ENCODE data around the gene PTPN9. TPM values are rescaled to one million over a fixed set of nuclear protein-coding genes. Genes with fewer than 3 reads are reported as not detected.
"Not testable (repeated sequence)": the region's sequence is repeated elsewhere in the genome, so short reads cannot be mapped to it uniquely, and the experiment has no call there.

Gene PTPN9
- total RNA-seq, 4 donors from 2014 or later, result 8.6 to 24.5 (median 13.3) TPM

DNA sequence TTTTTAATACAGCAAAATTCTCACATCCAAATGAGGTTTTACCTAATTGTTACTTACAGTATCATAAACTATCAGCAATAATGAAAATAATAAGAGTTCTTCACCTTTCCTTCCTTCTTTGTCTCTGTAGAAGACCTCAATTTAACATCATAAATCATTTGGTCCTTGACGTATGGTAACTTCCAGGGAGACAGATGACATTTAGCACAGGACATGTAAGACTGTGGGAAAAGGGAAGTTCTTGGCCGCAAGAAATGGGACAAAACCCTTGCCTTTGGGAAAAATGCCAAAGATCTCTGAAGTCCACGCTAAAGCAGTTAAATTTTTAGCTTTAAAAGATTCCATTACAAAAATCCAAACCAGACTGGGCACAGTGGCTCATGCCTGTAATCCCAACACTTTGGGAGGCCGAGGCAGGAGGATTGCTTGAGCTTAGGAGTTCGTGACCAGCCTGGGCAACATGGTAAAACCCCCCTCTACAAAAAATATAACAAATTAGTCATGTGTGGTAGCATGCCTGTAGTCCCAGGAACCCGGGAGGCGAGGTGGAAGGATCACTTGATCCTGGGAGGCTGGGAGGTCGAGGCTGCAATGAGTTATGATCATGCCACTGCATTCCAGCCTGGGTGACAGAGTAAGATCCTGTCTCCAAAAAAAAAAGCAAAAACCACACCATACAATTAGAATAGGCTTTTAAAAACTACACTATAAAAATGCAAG lies 8.8 kb downstream of the PTPN9 start:
- Histone ChIP-seq H3K9me3 (no peaks in the 10 kb centered on the region), H3K36me3 (no peaks in the 10 kb centered on the region), H3K27me3 (no peaks in the 10 kb centered on the region), H3K4me3 (no peak overlapping the region), H3K4me1 (peaks cover 14% of the 10 kb centered on the region), H3K27ac (no peak overlapping the region)
- no peak for TF ChIP-seq EP300 (IDR thresholded peaks at IDR 0.05)
- no peak for TF ChIP-seq POLR2AphosphoS5 (IDR thresholded peaks at IDR 0.05)
- no peak for TF ChIP-seq POLR2A (IDR thresholded peaks at IDR 0.05)
- TF ChIP-seq CTCF (IDR thresholded peaks at IDR 0.05), result no peak
- no peak for DNase-seq (ENCODE audit: low spot score in 2 of 2)
- 76% methylated on average over 8 of the region's 8 CpGs for WGBS

DNA sequence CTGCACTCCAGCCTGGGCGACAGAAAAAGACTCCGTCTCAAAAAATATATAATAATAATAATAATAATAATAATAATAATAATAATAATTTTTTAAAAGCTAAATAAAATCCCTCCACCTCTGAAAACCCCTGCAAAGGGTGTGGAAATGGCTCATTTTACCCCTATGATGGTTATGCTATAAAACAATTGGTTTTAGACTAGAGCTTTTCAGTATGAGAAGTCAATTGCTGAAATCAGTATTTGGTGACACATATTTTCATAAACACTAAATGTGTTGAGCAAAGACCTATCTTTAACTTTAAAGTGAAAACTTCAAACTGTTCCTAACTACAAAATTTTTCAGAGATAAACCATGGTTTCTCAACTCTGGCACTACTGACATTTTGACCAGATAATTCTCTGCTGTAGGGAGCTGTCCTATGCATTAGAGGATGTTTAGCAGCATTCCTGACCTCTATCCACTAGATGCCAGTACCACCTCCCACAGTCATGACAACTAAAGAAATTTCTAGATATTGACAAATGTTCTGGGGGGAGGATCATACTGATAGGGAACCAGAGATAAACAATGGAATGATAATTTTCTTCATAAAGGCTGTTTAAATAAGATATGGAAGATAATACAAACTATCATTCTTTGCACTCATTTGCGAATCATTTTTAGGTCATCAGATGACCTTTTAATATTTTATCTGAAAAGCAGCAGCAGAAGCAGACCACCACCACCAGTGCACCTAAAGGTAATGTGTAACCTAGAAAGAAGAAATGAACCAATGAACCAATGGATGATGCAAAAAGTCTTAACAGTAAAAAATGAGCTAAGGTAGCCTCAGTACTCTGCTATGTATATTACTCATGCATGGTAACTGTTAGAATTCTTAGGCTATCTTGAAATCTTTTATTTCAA lies 13.8 kb downstream of the PTPN9 start:
- Histone ChIP-seq H3K9me3 (no peaks in the 10 kb centered on the region), H3K27ac (no peak overlapping the region), H3K36me3 (no peaks in the 10 kb centered on the region), H3K4me1 (peaks cover 5% of the 10 kb centered on the region), H3K27me3 (no peaks in the 10 kb centered on the region), H3K4me3 (no peak overlapping the region)
- 96% methylated on average over 3 of the region's 3 CpGs for WGBS
- no peak for TF ChIP-seq POLR2A (IDR thresholded peaks at IDR 0.05)
- no peak for TF ChIP-seq EP300 (IDR thresholded peaks at IDR 0.05)
- TF ChIP-seq POLR2AphosphoS5 (IDR thresholded peaks at IDR 0.05), result no peak
- no peak for TF ChIP-seq CTCF (IDR thresholded peaks at IDR 0.05)
- no peak for DNase-seq (ENCODE audit: low spot score in 2 of 2)

DNA sequence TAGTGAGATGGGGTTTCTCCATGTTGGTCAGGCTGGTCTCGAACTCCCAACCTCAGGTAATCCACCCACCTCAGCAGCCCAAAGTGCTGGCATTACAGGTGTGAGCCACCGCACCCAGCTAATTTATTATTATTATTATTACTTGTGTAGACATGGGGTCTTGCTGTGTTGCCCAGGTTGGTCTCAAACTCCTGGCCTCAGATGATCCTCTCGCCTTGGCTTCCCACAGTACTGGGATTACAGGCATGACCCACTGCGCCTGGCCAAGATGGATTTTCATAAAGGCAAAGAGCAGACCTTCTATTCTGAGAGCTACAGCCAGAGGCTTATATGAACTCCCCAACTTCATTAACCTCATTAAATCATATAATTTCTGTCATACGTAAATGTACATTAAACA lies 17.2 kb downstream of the PTPN9 start:
- Histone ChIP-seq H3K36me3 (no peaks in the 10 kb centered on the region), H3K27me3 (no peaks in the 10 kb centered on the region), H3K9me3 (no peaks in the 10 kb centered on the region), H3K4me1 (no peaks in the 10 kb centered on the region), H3K4me3 (no peak overlapping the region), H3K27ac (no peak overlapping the region)
- WGBS, result 93% methylated on average over 5 of the region's 5 CpGs
- no peak for DNase-seq (ENCODE audit: low spot score in 2 of 2)
- TF ChIP-seq POLR2A (IDR thresholded peaks at IDR 0.05), result no peak

- DNase-seq (ENCODE audit: low spot score in 2 of 2); H3K27ac ChIP-seq; H3K36me3 ChIP-seq; H3K4me3 ChIP-seq; H3K9me3 ChIP-seq; H3K4me1 ChIP-seq; H3K27me3 ChIP-seq: not testable (repeated sequence)
- 85% methylated on average over 6 of the region's 6 CpGs for WGBS
Measured at GRCh38 chr15:75559360-75559759, 19.8 kb downstream of the PTPN9 start.

- H3K4me1 ChIP-seq; DNase-seq (ENCODE audit: low spot score in 2 of 2); H3K27me3 ChIP-seq; H3K36me3 ChIP-seq; H3K27ac ChIP-seq; H3K4me3 ChIP-seq; H3K9me3 ChIP-seq: not testable (repeated sequence)
- WGBS, result 94% methylated on average over 14 of the region's 28 CpGs
Measured at GRCh38 chr15:75558955-75559354, 20.2 kb downstream of the PTPN9 start.

- H3K27ac ChIP-seq, result no peak overlapping the region
- H3K9me3 ChIP-seq, result no peaks in the 10 kb centered on the region
- no peak for DNase-seq (ENCODE audit: low spot score in 2 of 2)
- TF ChIP-seq POLR2A (IDR thresholded peaks at IDR 0.05), result no peak
- no peak for TF ChIP-seq POLR2AphosphoS5 (IDR thresholded peaks at IDR 0.05)
- no peak for TF ChIP-seq EP300 (IDR thresholded peaks at IDR 0.05)
- no peak for TF ChIP-seq CTCF (IDR thresholded peaks at IDR 0.05)
- H3K4me3 ChIP-seq, result no peak overlapping the region
- peaks cover 3% of the 10 kb centered on the region for H3K4me1 ChIP-seq
- no peaks in the 10 kb centered on the region for H3K27me3 ChIP-seq
- no peaks in the 10 kb centered on the region for H3K36me3 ChIP-seq
Measured at GRCh38 chr15:75554717-75555116, 24.4 kb downstream of the PTPN9 start.

All from suprapubic skin (tissue), 4 donors.